NCI-H1092 treated with DMSO at 0.1 percent for 48 hours (cell line): ENCODE measurements around the gene C1QA.
A peak's percentile ranks its signal among the peaks of the same experiment; 100 is the strongest.
"Not testable (repeated sequence)": the region's sequence is repeated elsewhere in the genome, so short reads cannot be mapped to it uniquely, and the experiment has no call there.

Experiments
- DNase-seq: peaks from one replicate; lab custom pipeline; 2025; lab: John Stamatoyannopoulos, UW

C1QA gene

DNA sequence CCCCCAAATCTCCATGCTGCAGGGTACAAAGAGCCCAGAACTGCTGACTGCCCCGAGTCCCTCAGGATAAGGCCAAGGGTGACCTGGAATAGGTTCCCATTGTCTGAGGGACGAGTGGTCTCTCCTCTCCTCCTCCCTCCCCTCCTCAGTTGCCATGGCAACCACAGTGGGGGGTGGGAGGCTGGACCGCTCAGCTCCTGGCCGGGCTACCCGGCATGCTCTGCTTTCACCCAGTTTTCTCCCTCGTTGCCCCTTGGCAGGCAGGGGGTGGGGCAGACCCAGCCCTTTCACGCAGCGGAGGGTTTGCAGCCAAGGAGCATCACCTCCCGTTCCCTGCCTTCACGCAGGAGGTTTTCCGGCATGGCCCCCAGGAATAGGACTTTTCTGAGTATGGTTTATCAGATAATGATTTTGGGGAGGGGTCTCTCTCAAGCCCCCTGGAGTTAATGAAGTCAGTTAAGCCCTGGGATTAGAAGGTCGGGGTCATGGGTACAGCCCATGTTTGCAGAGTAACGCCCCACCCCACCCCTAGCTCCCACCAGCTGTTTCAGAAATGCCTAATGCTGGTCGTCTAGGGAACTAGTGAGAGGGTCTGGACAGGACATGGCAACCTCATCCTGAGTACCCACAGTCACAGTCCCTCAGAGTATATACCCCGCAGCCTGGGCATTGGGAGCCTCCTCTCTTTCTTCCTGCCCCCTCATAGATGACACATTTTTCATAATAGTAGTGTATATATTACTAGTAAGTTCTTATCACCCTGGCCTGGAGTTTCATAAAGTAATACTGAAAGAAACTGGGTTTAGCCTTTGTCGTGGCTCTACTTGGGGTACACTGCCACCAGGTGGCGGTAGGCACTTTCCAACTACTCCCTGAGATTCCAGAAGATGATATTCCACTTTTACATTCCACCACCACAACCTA lies 37.3 kb downstream of the C1QA start:
- DNase-seq: peak; percentile 68

DNA sequence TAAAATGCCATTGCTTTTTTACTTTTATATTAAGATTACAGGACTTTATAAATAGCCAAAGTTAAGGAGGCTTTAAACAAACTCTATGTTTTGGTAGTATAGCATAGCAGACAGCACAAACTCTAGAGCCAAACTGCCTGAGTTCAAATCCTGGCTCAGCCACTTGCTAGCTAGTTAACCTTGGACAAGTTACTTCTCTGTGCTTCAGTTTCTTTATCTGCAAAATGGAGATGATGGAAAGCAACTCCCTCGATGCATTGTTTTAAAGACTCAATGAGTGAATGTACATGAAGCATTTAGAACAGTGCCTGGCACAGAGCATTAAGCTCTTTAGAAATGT lies 38.0 kb downstream of the C1QA start:
- DNase-seq: no peak

DNA sequence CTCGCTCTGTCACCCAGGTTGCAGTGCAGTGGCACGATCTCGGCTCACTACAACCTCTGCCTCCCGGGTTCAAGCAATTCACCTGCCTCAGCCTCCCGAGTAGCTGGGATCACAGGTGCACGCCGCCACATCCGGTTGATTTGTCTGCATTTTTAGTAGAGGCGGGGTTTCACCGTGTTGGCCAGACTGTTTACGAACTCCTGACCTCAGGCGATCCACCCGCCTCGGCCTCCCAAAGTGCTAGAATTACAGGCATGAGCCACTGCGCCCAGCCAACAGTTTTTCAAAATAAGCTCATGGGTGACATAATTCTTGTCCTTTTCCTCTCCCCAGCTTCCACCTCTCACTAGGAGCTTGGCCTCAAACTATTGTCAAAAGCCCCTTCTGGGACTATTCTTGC lies 39.7 kb downstream of the C1QA start:
- DNase-seq: not testable (repeated sequence)

DNA sequence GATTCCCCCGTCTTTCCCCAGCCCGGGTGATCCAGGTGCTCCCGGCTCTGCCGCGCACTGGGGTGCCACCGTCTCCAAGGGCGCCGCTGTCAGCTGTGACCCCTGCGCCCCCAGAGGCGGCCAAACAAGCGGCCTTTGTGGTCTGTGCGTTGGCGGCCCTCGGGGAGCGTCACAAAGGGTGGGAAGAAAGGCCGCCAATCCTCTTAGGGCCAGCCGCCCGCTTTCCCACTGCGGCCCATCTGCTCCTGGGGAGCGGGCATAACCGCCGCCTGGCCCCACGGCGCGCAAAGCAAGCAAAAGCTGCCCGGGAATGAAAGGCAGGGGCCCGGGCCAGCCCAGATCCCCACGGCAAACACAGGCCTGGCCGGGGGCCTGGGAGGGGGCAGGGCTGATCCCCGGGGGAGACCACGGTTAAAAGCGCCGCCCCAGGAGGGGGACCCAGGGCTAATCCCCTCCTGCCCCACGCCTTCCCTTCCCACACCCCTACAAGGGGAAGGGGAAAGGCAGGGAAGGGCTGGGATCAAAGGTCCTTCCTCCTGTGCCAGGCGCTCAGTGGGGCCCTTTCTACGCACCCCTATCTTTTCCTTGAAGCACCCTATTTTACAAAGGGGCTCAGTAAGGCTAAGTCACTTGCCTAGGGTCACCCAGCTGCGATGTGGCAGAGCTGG lies 40.6 kb downstream of the C1QA start:
- DNase-seq: no peak

DNA sequence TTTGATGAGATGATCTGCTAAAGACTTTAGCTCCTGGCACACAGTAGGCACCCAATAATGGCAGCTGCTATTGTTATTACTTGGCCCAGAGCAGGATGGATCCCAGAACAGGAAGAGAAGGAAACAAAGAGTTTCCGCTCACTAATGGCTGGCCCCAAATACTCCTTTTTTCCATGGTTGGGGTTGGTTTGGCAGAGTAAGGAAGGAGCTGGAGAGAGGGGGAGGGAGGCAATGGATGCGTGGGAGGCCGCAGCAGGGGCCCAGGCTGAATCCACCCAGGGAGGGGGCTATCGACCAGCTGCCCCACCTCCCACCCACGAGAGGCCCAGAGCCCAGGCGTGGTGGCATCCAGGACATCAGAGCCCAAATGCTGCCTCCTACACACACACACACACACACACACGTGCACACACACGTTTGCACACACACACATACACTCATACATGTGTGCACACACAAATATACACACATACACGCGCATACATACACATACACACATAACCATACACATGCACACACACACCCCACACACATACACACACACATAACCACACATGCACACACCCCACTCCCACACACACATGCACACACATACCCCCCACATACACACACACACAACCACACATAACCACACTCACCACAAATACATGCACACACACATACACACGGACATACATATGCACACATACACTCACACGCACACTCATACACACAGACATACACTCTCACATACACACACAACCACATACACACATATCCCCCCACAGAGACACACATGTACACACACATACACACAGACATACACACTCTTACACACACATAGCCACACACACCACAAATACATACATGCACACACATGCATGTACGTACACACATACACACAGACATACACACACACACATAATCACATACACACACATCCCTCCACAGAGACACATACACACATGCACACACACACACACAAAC lies 41.8 kb downstream of the C1QA start:
- no peak for DNase-seq

DNA sequence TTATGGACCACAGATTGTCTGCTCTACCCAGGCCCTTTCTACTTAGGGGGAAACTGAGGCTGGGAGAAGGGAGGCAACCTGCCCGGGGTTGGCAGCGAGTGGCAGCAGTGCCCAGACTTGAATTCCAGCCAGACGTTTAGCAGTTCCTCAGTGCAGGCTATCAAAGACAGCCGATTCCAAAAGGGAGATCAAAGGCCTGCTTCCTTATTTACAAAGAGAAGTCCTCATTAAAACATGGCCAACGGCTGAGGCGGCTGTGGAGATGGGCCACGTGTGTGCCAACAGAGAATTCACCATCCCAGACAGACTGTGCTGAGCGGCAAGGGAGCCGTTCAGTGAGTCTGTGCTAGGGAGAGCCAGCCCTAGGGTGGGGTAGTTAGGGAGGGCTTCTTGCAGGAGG lies 44.3 kb downstream of the C1QA start:
- DNase-seq: peak; percentile 32

DNA sequence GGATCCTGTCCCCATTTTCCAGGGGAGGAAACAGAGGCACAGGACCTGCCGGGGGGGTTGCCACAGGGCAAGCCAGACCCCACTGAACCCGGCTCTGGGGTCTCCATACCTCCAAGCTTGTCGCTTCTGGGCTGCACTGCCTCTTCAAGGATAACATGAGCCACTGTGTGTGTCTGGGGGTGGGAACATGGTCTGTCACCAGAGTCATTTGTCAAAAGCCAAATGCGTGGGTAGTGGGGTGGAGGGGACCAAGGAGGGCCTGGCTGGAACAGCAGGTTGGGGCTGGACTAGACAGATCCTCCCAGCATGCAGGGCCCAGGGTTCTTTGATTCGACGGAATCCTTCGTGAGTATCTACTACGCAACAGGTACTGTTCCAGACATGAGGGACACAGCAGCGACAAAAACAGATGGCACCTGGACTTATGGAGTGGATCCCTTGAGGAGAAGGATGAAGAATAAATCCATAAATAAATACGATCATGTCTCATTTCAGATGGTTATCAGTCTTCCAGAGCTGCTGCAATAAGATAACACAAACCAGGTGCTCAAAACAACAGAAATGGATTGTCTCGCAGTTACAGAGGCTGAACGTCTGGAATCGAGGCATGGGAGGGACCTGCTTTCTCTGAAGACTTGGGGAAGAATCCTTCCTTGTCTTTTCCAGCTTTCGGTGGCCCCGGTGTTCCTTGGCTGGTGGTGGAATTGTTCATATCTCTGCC lies 45.3 kb downstream of the C1QA start:
- DNase-seq: no peak

DNA sequence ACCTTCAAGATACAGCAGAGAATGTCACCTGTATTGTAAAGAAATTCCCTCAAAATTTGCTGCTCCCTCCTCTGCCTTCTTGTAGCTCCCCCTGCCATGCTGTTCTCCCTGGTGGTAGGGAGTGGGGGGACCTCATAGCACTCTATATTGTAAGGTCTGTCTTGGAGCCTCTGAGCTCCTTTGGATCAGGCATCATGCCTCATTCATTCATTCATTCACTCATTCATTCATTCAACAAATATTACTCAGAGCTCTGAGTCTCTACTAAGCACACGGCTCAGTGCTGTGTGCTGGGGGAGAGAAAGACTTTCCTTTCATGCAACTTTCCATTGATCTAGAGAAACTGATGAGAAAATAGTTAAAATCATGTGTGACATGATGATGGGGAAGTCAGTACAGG lies 47.1 kb downstream of the C1QA start:
- no peak for DNase-seq

DNA sequence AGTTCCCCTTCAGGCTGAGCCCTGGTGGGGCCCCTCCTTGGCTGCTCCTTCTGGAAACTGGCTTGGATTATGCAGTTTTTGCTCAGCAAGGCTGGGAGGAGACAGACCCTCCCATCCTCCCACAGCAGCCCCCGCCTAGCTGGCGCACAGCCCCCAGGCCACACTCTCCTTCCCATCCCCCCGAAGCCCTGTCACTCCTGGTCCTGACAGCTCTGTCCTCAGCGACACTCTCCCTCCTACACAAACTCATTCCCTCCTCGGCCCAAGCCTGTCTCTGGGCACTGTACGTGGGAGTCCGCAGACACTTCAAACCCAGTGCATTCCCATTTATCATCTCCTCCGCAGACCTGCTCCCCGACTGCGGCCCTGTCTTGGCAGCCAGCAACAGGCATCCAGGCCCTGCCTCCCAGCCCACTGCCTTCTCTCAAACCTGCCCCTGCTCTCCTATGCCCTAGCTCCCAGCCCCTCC lies 49.2 kb downstream of the C1QA start:
- no peak for DNase-seq

DNA sequence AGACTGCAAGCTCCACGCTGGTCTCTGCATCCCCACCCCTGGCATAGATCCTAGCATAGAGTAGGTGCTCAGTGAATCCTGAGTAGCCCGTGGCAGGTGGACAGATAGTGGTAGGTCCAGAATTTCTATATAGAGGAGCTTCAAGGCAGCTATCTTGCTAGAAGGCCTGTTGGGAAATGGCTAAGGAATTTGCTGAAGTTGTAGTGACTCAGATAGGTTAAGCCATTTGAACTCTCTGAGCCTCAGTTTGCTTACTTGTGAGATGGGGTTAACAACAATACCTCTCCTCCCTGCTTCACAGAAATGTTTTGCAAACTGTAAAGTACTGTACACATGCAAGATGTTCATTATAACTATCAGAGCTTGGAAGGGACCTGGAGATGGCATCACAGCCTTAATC lies 50.8 kb downstream of the C1QA start:
- peak; percentile 8 for DNase-seq

DNA sequence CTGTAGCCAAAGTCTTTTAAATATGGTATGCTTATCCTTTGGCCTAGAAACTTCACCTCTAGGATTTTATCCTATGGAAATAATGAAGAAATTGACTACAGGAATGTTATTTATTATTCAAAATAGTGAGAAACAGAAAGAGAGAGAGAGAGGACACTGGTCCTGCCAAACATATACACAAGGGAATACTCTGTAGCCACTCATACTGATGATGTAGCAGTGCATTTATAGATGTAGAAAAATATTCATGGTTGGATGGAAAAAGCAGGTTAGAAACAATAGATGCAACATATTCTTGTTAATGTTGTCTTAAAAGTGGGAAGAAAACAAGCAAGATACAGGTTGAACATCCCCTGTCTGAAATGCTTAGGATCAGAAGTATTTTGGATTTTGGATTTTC lies 52.0 kb downstream of the C1QA start:
- DNase-seq: no peak
